H1 (cell line): ENCODE data around the gene TRAPPC13. TPM values are rescaled to one million over a fixed set of nuclear protein-coding genes. Genes with fewer than 3 reads are reported as not detected.

Source experiments
- CTCF ChIA-PET: fragments of 300-600 bp; sonication (Branson Sonifier 250); formaldehyde crosslinking; loops from one replicate; lab custom pipeline; 2021; ENCODE audit not compliant: partially characterized antibody; lab: Charles Lee
- POLR2A ChIA-PET: fragments of 300-600 bp; sonication (Branson Sonifier 250); formaldehyde crosslinking; loops from one replicate; lab custom pipeline; 2021; ENCODE audit warnings: inconsistent platforms; ENCODE audit not compliant: partially characterized antibody; lab: Charles Lee
- DNase-seq, 2 experiments: peaks; one replicate each; pipeline versions ENCODE4 v3.0.0 to v3.0.0-alpha.2; 2010 to 2022; ENCODE audit warnings: low spot score in 2 of 2, low read depth in 1 of 2, mixed read lengths in 1 of 2
- FAIRE-seq: peaks from 2 replicates; lab custom pipeline; 2011; peaks lifted over from hg19 to GRCh38; lab: Jason Lieb, UNC
- H2AFZ ChIP-seq: 2 replicates; pipeline ENCODE4 v1.8.1; 2012; ENCODE audit warnings: low read length, inconsistent platforms
- H2AK5ac ChIP-seq: 2 replicates; pipeline ENCODE4 v1.6.1; 2013; ENCODE audit warnings: low read depth, low read length
- H2BK120ac ChIP-seq: replicated peaks from 2 replicates; pipeline ENCODE3; 2013; ENCODE audit warnings: low read depth, low read length, inconsistent platforms
- H2BK12ac ChIP-seq: 2 replicates; pipeline ENCODE4 v1.6.1; 2013; ENCODE audit warnings: low read depth, low read length
- H2BK15ac ChIP-seq: 2 replicates; pipeline ENCODE4 v1.6.1; 2013; ENCODE audit warnings: low read length
- H2BK20ac ChIP-seq: 2 replicates; pipeline ENCODE4 v1.6.1; 2013; ENCODE audit warnings: low read length
- H2BK5ac ChIP-seq: 2 replicates; pipeline ENCODE4 v1.6.1; 2013; ENCODE audit warnings: low read depth, low read length
- H3K14ac ChIP-seq: 2 replicates; pipeline ENCODE4 v1.6.1; 2013; ENCODE audit warnings: inconsistent platforms; ENCODE audit not compliant: insufficient read length
- H3K18ac ChIP-seq: 2 replicates; pipeline ENCODE4 v1.6.1; 2013; ENCODE audit warnings: low read length; ENCODE audit errors: extremely low read depth
- H3K23ac ChIP-seq: 2 replicates; pipeline ENCODE4 v1.6.1; 2013; ENCODE audit warnings: inconsistent platforms; ENCODE audit not compliant: insufficient read length
- H3K23me2 ChIP-seq: 2 replicates; pipeline ENCODE4 v1.6.1; 2013; ENCODE audit warnings: low read depth, low read length
- H3K27ac ChIP-seq: 2 replicates; pipeline ENCODE4 v1.6.1; 2011; ENCODE audit warnings: low read depth, low read length, inconsistent platforms
- H3K27me3 ChIP-seq, 4 experiments: replicated peaks in 1 of 4; 1 replicate in 1 of 4; 2 replicates in 3 of 4; pipeline versions ENCODE4 v1.6.1 to v1.8.1; 2011 to 2013; ENCODE audit warnings: low read length in 3 of 4, mild to moderate bottlenecking in 3 of 4, inconsistent platforms in 2 of 4, mixed read lengths in 2 of 4, moderate library complexity in 1 of 4; ENCODE audit not compliant: control insufficient read depth in 3 of 4, insufficient read depth in 3 of 4; ENCODE audit errors: extremely low read depth in 1 of 4
- H3K36me3 ChIP-seq, 4 experiments: 2 replicates each; pipeline versions ENCODE4 v1.6.1 to v1.8.1; 2011 to 2013; ENCODE audit warnings: mild to moderate bottlenecking in 4 of 4, low read length in 3 of 4, moderate library complexity in 2 of 4, control low read depth in 1 of 4, inconsistent platforms in 1 of 4; ENCODE audit not compliant: insufficient read depth in 4 of 4, control insufficient read depth in 2 of 4
- H3K4ac ChIP-seq: replicated peaks from 2 replicates; pipeline ENCODE3; 2013; ENCODE audit warnings: low read length, low read depth, mixed read lengths, inconsistent platforms; ENCODE audit not compliant: insufficient read length
- H3K4me1 ChIP-seq, 4 experiments: replicated peaks in 1 of 4; 1 replicate in 1 of 4; 2 replicates in 3 of 4; pipeline versions ENCODE4 v1.6.1 to v1.8.1; 2011 to 2013; ENCODE audit warnings: low read length in 3 of 4, inconsistent platforms in 2 of 4, mixed read lengths in 1 of 4; ENCODE audit not compliant: insufficient read depth in 4 of 4, control insufficient read depth in 3 of 4
- H3K4me2 ChIP-seq, 2 experiments: 2 replicates each; pipeline versions ENCODE4 v1.6.1 to v1.8.1; 2011 to 2013; ENCODE audit warnings: low read depth in 2 of 2, low read length in 2 of 2, control low read depth in 1 of 2, inconsistent platforms in 1 of 2, mild to moderate bottlenecking in 1 of 2; ENCODE audit not compliant: insufficient read depth in 1 of 2
- H3K4me3 ChIP-seq, 4 experiments: fragments of 200-600, 300-600 bp in 1 of 4; sonication (generic), shearing (Covaris generic), sonication (Bioruptor Twin) in 1 of 4; 2 replicates each; pipeline versions ENCODE4 v1.5.1 to v1.8.1; 2011 to 2016; ENCODE audit warnings: low read length in 4 of 4, low read depth in 3 of 4, control low read depth in 2 of 4, inconsistent platforms in 2 of 4, mild to moderate bottlenecking in 2 of 4, mixed read lengths in 1 of 4, moderate library complexity in 1 of 4; ENCODE audit not compliant: insufficient read depth in 2 of 4; ENCODE audit errors: extremely low read depth in 1 of 4
- H3K56ac ChIP-seq: replicated peaks from 2 replicates; pipeline ENCODE3; 2013; ENCODE audit warnings: low read depth, mild to moderate bottlenecking, mixed read lengths, low read length, inconsistent platforms; ENCODE audit not compliant: insufficient read length
- H3K79me1 ChIP-seq: 2 replicates; pipeline ENCODE4 v1.6.1; 2013; ENCODE audit warnings: low read depth, low read length, control low read depth
- H3K79me2 ChIP-seq, 2 experiments: 2 replicates each; pipeline versions ENCODE4 v1.6.1 to v1.8.1; 2012 to 2013; ENCODE audit warnings: low read length in 2 of 2, mild to moderate bottlenecking in 2 of 2, inconsistent platforms in 1 of 2; ENCODE audit not compliant: insufficient read depth in 2 of 2, control insufficient read depth in 1 of 2
- H3K9ac ChIP-seq, 4 experiments: replicated peaks in 1 of 4; 1 replicate in 1 of 4; 2 replicates in 3 of 4; pipeline versions ENCODE4 v1.6.1 to v1.8.1; 2011 to 2013; ENCODE audit warnings: low read depth in 3 of 4, low read length in 3 of 4, control low read depth in 2 of 4, mild to moderate bottlenecking in 2 of 4, moderate library complexity in 2 of 4, inconsistent platforms in 1 of 4; ENCODE audit errors: extremely low read depth in 1 of 4
- H3K9me3 ChIP-seq, 2 experiments: 2 replicates each; pipeline versions ENCODE4 v1.6.1 to v1.8.1; 2012 to 2013; ENCODE audit warnings: mild to moderate bottlenecking in 2 of 2, moderate library complexity in 2 of 2, control low read depth in 1 of 2, inconsistent platforms in 1 of 2, low read depth in 1 of 2, low read length in 1 of 2, mixed read lengths in 1 of 2; ENCODE audit not compliant: insufficient read depth in 2 of 2
- H4K20me1 ChIP-seq, 2 experiments: replicated peaks in 1 of 2; 2 replicates each; pipeline versions ENCODE3 to v1.8.1; 2011 to 2013; ENCODE audit warnings: inconsistent platforms in 2 of 2, low read length in 2 of 2, mild to moderate bottlenecking in 1 of 2; ENCODE audit not compliant: insufficient read depth in 2 of 2, control insufficient read depth in 1 of 2
- H4K5ac ChIP-seq: 2 replicates; pipeline ENCODE4 v1.6.1; 2013; ENCODE audit warnings: low read length, low read depth, mixed read lengths, inconsistent platforms; ENCODE audit not compliant: insufficient read length
- H4K8ac ChIP-seq: 2 replicates; pipeline ENCODE4 v1.8.0; 2013; ENCODE audit warnings: mild to moderate bottlenecking, moderate library complexity, low read length, inconsistent platforms; ENCODE audit not compliant: insufficient read depth; ENCODE audit errors: extremely low read depth
- H4K91ac ChIP-seq: replicated peaks from 2 replicates; pipeline ENCODE3; 2013; ENCODE audit warnings: low read length, mixed read lengths, inconsistent platforms; ENCODE audit not compliant: insufficient read length
- WGBS, 2 experiments: shearing (Covaris generic) in 1 of 2; methylation state at CpG; one replicate each; pipeline versions ENCODE4 v1.1.6 to v1.1.7; 2013 to 2015; ENCODE audit warnings: low lambda C conversion rate in 2 of 2, mixed read lengths in 2 of 2, inconsistent platforms in 1 of 2, low coverage in 1 of 2, missing lambda C conversion rate in 1 of 2; ENCODE audit not compliant: insufficient replicate concordance in 2 of 2, insufficient coverage in 1 of 2, insufficient read length in 1 of 2; ENCODE audit errors: extremely low coverage in 1 of 2, missing lambda C conversion rate in 1 of 2; 5-methylcytosine and 5-hydroxymethylcytosine counted together
- polyA plus RNA-seq, 7 experiments: library from polyadenylated mRNA; depleted of rRNA in 3 of 7; stranded (reverse) in 5 of 7; unstranded in 2 of 7; fragments of >200 nt in 5 of 7; fragments of 200-250 nt in 2 of 7; gene quantifications; 1 replicate in 5 of 7; 2 replicates in 1 of 7; 4 replicates in 1 of 7; pipeline versions ENCODE4 v1.2.1 to v1.2.3, GENCODE V29; 2011 to 2013; ENCODE audit warnings: missing spikeins in 2 of 7, mixed read lengths in 2 of 7
- total RNA-seq: library from RNA; stranded (reverse); fragmentation: NEBNext Ultra II Directional; extraction: Animal tissue kit (Norgen Biotek cat#: 25700); gene quantifications from 2 replicates; pipeline ENCODE4 v1.2.1, GENCODE V29; 2021

Gene TRAPPC13
- total and polyA plus RNA-seq, 2 of the 8 experiments (the other 6 are each of a cell fraction or from before 2014, with no cell fraction given), result 6.3 to 16.8 TPM

- H4K20me1 ChIP-seq, result no peaks in the 10 kb centered on the region
- no peak overlapping the region for H3K18ac ChIP-seq
- POLR2A ChIA-PET, result interaction anchor here (1.1 to 1.2 kb wide), 3 partner anchors 10 to 48 kb away, joined by 3 to 4 read pairs (median 3); partner anchors contain the start of genes CENPK and PPWD1
- H2AFZ ChIP-seq, result no peak overlapping the region
- no peak for FAIRE-seq
- no peak overlapping the region for H3K27ac ChIP-seq
- no peak overlapping the region for H2BK120ac ChIP-seq
- no peaks in the 10 kb centered on the region for H3K4me1 ChIP-seq
- no peak overlapping the region for H3K9ac ChIP-seq
- H3K79me1 ChIP-seq, result no peaks in the 10 kb centered on the region
- no peak overlapping the region for H3K4me2 ChIP-seq
- no peak overlapping the region for H3K4me3 ChIP-seq
- H3K23ac ChIP-seq, result no peak overlapping the region
- H2AK5ac ChIP-seq, result no peak overlapping the region
- H3K9me3 ChIP-seq, result no peaks in the 10 kb centered on the region
- no peak overlapping the region for H3K4ac ChIP-seq
- CTCF ChIA-PET, result no interaction called here
- H4K8ac ChIP-seq, result no peak overlapping the region; the same call in 1 of the 2 replicates
- no peak overlapping the region for H2BK15ac ChIP-seq
- no peak overlapping the region for H3K14ac ChIP-seq
- peaks cover 0 to 2% (median 0%) of the 10 kb centered on the region in 4 experiments; a peak in 1 of 7 replicates for H3K27me3 ChIP-seq
- H4K5ac ChIP-seq, result no peak overlapping the region
- no peak overlapping the region for H3K56ac ChIP-seq
- H2BK12ac ChIP-seq, result no peak overlapping the region
- H3K79me2 ChIP-seq, result 0 out of 4 replicates have a peak, but pooled peaks cover 0 to 4% of the 10 kb centered on the region in 2 experiments
- no peak overlapping the region for H4K91ac ChIP-seq
- no peak overlapping the region for H2BK20ac ChIP-seq
- no peaks in the 10 kb centered on the region for H3K23me2 ChIP-seq
- H3K36me3 ChIP-seq, result peaks cover 0 to 34% (median 16%) of the 10 kb centered on the region in 4 experiments; a peak in 4 of 8 replicates
- 84% methylated on average over 3 of the region's 3 CpGs; no CpG with 5 or more reads in 1 of the 2 experiments for WGBS, 2 experiments
- H2BK5ac ChIP-seq, result no peak overlapping the region
- no peak for DNase-seq
Measured at GRCh38 chr5:65611524-65611923, 13.3 kb upstream of the TRAPPC13 start.
